Lower leg skin (tissue), 4 donors: ENCODE results near the gene PABPN1. TPM values are rescaled to one million over a fixed set of nuclear protein-coding genes. Genes with fewer than 3 reads are reported as not detected.

ENCODE experiments used
- DNase-seq, 2 donors: peaks; one replicate each; pipeline ENCODE4 v3.0.0-alpha.2; 2019; ENCODE audit warnings: low spot score in 2 of 2
- H3K4me3 ChIP-seq: fragments of 200-600 bp; sonication (generic); 2 replicates; pipeline ENCODE4 v1.5.1; 2017; ENCODE audit warnings: mild to moderate bottlenecking, low read depth; ENCODE audit not compliant: poor library complexity, severe bottlenecking
- POLR2A ChIP-seq, 2 donors: fragments of 450-650 bp; IDR thresholded peaks; one replicate each; pipeline ENCODE4 v1.6.1; 2016 to 2017; ENCODE audit warnings: antibody characterized with exemption in 2 of 2, mild to moderate bottlenecking in 1 of 2, moderate library complexity in 1 of 2
- WGBS, 2 donors: methylation state at CpG; one replicate each; pipeline ENCODE4 v1.1.5; 2018; 5-methylcytosine and 5-hydroxymethylcytosine counted together
- intact Hi-C: fragments of 100-400 bp; cut with DNase I; formaldehyde crosslinking; loops from one replicate; pipeline ENCODE4 v1.15.0; 2023; ENCODE audit warnings: low total_unique reads
- total RNA-seq, 4 donors: library from RNA; depleted of rRNA; stranded (reverse); fragments of >200 nt; gene quantifications; one replicate each; pipeline ENCODE4 v1.1.0, GENCODE V29; 2016
- TF ChIP-seq, protein P1 (sequence below), 3 donors: fragments of 450-650 bp; IDR thresholded peaks; one replicate each; pipeline ENCODE4 v1.5.1; 2016; ENCODE audit warnings: antibody characterized with exemption in 3 of 3, mild to moderate bottlenecking in 3 of 3, moderate library complexity in 2 of 3

Gene PABPN1
- total RNA-seq, 4 donors from 2014 or later = 25.5 to 65.8 (median 39.9) TPM

DNA sequence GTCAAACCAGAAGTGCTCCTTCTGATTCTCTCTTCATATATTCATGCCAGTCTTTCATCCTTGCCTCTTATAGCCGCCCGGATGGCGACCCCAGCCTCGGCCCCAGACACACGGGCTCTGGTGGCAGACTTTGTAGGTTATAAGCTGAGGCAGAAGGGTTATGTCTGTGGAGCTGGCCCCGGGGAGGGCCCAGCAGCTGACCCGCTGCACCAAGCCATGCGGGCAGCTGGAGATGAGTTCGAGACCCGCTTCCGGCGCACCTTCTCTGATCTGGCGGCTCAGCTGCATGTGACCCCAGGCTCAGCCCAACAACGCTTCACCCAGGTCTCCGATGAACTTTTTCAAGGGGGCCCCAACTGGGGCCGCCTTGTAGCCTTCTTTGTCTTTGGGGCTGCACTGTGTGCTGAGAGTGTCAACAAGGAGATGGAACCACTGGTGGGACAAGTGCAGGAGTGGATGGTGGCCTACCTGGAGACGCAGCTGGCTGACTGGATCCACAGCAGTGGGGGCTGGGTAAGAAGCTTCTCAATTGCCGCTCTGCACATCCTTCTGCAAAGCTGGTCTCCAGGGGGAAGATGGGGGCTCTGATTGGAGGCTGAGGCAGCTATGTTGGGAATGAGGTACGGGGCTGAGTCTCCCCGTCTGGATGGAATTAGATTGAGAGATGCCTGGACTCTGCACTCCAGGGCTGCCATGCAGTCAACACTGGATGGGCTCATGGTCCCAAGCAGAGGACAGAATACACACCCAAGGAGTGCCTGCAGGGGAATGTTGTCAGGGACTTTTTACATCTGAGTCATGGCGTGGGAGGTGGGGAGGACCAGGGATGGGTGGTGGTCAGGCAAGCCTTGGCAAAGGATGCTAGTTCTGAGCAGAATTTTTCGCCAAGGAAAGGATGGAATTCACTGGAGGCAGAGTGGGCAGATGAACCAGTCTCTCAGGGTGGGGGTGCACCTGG lies 13.3 kb upstream of the PABPN1 start:
- no peak overlapping the region for H3K4me3 ChIP-seq
- intact Hi-C loops = no loop called here
- DNase-seq = no peak
- no peak for TF ChIP-seq POLR2A (IDR thresholded peaks at IDR 0.05)
- TF ChIP-seq, protein P1, sequence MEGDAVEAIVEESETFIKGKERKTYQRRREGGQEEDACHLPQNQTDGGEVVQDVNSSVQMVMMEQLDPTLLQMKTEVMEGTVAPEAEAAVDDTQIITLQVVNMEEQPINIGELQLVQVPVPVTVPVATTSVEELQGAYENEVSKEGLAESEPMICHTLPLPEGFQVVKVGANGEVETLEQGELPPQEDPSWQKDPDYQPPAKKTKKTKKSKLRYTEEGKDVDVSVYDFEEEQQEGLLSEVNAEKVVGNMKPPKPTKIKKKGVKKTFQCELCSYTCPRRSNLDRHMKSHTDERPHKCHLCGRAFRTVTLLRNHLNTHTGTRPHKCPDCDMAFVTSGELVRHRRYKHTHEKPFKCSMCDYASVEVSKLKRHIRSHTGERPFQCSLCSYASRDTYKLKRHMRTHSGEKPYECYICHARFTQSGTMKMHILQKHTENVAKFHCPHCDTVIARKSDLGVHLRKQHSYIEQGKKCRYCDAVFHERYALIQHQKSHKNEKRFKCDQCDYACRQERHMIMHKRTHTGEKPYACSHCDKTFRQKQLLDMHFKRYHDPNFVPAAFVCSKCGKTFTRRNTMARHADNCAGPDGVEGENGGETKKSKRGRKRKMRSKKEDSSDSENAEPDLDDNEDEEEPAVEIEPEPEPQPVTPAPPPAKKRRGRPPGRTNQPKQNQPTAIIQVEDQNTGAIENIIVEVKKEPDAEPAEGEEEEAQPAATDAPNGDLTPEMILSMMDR (IDR thresholded peaks at IDR 0.05) = no peak
- WGBS, 2 donors = 80 to 81% methylated on average over 22 of the region's 22 CpGs

DNA sequence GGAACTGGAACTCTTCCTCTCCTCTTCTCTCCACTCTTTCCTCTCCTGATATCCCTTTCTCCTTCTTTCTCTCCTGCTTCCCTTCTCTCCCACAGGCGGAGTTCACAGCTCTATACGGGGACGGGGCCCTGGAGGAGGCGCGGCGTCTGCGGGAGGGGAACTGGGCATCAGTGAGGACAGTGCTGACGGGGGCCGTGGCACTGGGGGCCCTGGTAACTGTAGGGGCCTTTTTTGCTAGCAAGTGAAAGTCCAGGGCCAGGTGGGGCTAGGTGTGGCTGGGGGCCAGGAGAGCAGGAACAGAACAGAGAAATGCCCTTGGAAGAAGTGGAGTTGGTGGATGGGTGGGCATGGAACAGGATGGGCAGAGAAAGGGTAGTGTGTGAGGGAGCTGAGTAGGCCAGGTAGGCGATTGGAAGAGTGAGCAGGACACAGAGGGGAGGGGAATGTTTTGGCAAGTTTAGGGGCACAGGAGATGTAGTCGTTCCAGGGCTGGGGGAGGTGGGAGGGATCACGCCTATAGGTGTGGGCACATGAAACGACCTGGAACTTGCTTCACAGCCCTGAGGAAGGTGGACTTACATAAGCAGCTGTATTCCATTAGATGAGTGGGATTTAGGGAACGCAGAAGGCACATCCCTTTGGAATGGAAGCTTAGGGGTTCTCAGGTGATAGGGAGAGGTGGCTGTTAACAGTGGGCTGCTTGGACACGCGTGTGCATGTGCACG lies 12.4 kb upstream of the PABPN1 start:
- 71 to 82% methylated on average over 17 of the region's 17 CpGs for WGBS, 2 donors
- TF ChIP-seq, protein P1 (IDR thresholded peaks at IDR 0.05) = peak in 1 of 3 donors; percentile 12
- TF ChIP-seq POLR2A (IDR thresholded peaks at IDR 0.05) = no peak
- intact Hi-C loops = no loop called here
- no peak for DNase-seq
- no peak overlapping the region for H3K4me3 ChIP-seq

DNA sequence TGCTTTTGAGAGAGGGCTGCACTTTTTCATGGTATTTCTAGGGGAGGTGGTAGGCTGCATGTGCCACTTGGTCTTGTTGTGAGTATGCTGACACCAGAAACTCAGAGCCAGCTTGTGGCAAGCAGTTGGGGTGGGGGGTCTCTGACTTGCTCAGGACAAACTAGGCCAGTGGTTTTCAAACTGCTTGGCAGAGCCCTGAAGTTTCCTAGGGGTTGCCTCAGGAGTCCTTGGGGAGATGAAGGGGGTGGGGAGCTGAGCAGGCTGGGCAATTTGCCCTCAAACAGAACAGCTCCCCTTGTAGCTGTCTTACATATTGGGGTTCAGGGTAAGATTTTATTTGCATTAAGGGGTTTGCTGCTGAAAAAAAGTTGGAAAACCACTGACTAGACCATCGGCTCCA lies 10.7 kb upstream of the PABPN1 start:
- TF ChIP-seq POLR2A (IDR thresholded peaks at IDR 0.05) = no peak
- TF ChIP-seq, protein P1 (IDR thresholded peaks at IDR 0.05) = no peak
- 92 to 95% methylated on average over 1 of the region's 1 CpG for WGBS, 2 donors
- DNase-seq = peak in 1 of 2 donors; percentile 83
- intact Hi-C loops = no loop called here
- H3K4me3 ChIP-seq = no peak overlapping the region

DNA sequence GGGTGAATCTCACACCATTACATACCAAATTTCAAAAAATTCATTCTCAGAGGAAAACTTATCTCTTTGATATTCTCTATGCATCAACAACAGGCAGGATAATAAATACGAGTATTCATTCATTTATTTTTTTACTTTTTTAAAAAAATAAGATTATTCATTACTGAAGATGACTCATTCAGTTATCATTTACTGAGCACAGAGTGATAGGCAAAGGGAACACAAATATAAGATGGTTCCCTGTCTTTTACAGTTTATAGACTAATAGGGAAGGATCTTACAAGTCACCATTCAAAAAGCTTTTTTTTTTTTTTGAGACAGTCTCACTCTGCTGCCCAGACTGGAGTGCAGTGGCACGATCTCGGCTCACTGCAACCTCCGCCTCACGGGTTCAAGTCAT lies 5.0 kb upstream of the PABPN1 start:
- intact Hi-C loops = no loop called here
- 87 to 90% methylated on average over 5 of the region's 5 CpGs for WGBS, 2 donors
- TF ChIP-seq POLR2A (IDR thresholded peaks at IDR 0.05) = no peak
- TF ChIP-seq, protein P1 (IDR thresholded peaks at IDR 0.05) = no peak
- no peak overlapping the region for H3K4me3 ChIP-seq
- no peak for DNase-seq

DNA sequence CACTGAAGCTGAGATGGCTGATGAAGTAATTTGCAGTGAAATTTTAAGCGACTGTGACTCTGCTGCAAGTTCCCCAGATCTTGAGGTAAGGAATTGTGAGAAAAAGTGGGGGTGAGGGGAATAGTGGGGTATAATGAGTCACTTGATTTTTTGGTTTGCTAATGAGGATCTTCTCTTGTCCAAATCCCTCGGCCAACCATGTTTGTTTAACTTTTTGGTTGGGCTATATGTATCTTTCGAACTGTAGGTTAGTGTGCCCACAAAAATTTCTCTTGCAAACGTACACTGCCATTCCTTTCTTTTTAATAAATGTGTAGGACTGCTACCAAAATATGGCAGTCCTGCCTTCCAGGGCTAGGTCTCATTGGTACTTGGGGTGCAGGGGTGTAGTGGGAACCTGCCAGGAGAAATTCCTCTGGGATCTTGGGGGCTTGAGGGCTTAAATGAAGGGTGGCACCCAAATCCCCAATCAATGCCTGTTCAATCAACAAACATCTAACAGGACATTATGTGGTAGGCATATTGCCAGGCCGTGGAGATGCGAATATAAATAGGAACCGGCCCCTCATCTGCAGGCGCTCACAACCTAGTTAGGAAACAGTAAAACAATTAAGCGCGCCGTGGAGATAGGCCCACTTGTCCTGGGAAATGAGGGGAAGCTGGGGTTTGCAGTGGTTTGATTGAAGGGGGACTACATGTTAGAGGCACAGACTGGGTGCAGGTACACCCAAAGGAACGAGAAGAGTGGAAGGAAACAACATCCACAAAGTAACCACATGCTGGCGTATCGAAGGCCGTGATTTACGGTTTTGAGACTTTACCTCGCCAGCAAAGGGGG lies 1.3 kb upstream of the PABPN1 start:
- WGBS, 2 donors = 83 to 86% methylated on average over 17 of the region's 17 CpGs
- H3K4me3 ChIP-seq = no peak overlapping the region
- intact Hi-C loops = loop anchor here (10.0 kb wide), 1 partner anchor 155 kb away; no protein-coding TSS in a partner anchor
- DNase-seq = peak; percentile 60 to 84
- no peak for TF ChIP-seq POLR2A (IDR thresholded peaks at IDR 0.05)
- TF ChIP-seq, protein P1 (IDR thresholded peaks at IDR 0.05) = no peak
